SK-N-SH (cell line): ENCODE data around the gene SPDYE1. TPM values are rescaled to one million over a fixed set of nuclear protein-coding genes. Genes with fewer than 3 reads are reported as not detected.

Source experiments
- CTCF ChIA-PET: fragments of 300-600, 350-600 bp; formaldehyde crosslinking; extraction: SDS; loops from one replicate; lab custom pipeline; 2021; lab: Yijun Ruan, JAX
- POLR2A ChIA-PET: fragments of 350-600 bp; sonication (Branson Sonifier 250); formaldehyde crosslinking; extraction: SDS; loops from one replicate; lab custom pipeline; 2020; ENCODE audit warnings: antibody characterized with exemption, inconsistent platforms; lab: Yijun Ruan, JAX
- DNase-seq: peaks from one replicate; pipeline ENCODE4 v3.0.0; 2012
- H2AFZ ChIP-seq: fragments of 200-600 bp; sonication (generic); 2 replicates; pipeline ENCODE4 v1.8.1; 2016; ENCODE audit warnings: antibody characterized with exemption, mild to moderate bottlenecking, low read depth
- H3F3A ChIP-seq: fragments of 200-600 bp; sonication (generic); replicated peaks from 2 replicates; pipeline ENCODE3; 2016; ENCODE audit warnings: antibody characterized with exemption, mild to moderate bottlenecking; ENCODE audit not compliant: insufficient read depth
- H3K27ac ChIP-seq, 2 experiments: fragments of 200-500 bp in 1 of 2; fragments of 200-600 bp in 1 of 2; sonication (Bioruptor generic) in 1 of 2; sonication (generic), shearing (Covaris generic) in 1 of 2; 2 replicates each; pipeline versions ENCODE4 v1.5.1 to v1.6.1; 2014 to 2016; ENCODE audit warnings: low read depth in 2 of 2, inconsistent platforms in 1 of 2, low read length in 1 of 2, mild to moderate bottlenecking in 1 of 2, mixed read lengths in 1 of 2
- H3K27me3 ChIP-seq: fragments of 200-600 bp; sonication (generic), shearing (Covaris generic); 2 replicates; pipeline ENCODE4 v1.6.1; 2016; ENCODE audit warnings: mixed run types; ENCODE audit not compliant: insufficient read depth
- H3K36me3 ChIP-seq, 2 experiments: fragments of 200-500 bp in 1 of 2; fragments of 200-600 bp in 1 of 2; sonication (Bioruptor generic) in 1 of 2; sonication (generic) in 1 of 2; replicated peaks in 1 of 2; 2 replicates each; pipeline versions ENCODE3 to v1.5.1; 2014 to 2016; ENCODE audit warnings: low read length in 1 of 2, mild to moderate bottlenecking in 1 of 2; ENCODE audit not compliant: insufficient read depth in 2 of 2, control insufficient read depth in 1 of 2
- H3K4me1 ChIP-seq, 2 experiments: fragments of 200-500 bp in 1 of 2; fragments of 200-600 bp in 1 of 2; sonication (Bioruptor generic) in 1 of 2; sonication (generic), shearing (Covaris generic) in 1 of 2; 2 replicates each; pipeline versions ENCODE4 v1.5.1 to v1.6.1; 2014 to 2016; ENCODE audit warnings: low read depth in 1 of 2, low read length in 1 of 2, mixed run types in 1 of 2; ENCODE audit not compliant: insufficient read depth in 2 of 2, control insufficient read depth in 1 of 2
- H3K4me2 ChIP-seq: fragments of 200-600 bp; sonication (generic), shearing (Covaris generic); 2 replicates; pipeline ENCODE4 v1.6.1; 2017; ENCODE audit warnings: mixed run types
- H3K4me3 ChIP-seq, 2 experiments: fragments of 200-500 bp in 1 of 2; fragments of 200-600 bp in 1 of 2; sonication (Bioruptor generic) in 1 of 2; sonication (generic), shearing (Covaris generic) in 1 of 2; 2 replicates each; pipeline versions ENCODE4 v1.5.1 to v1.8.1; 2014 to 2016; ENCODE audit warnings: low read depth in 2 of 2, inconsistent platforms in 1 of 2, low read length in 1 of 2, mild to moderate bottlenecking in 1 of 2, mixed read lengths in 1 of 2, moderate library complexity in 1 of 2
- H3K79me2 ChIP-seq: fragments of 200-600 bp; sonication (generic); 2 replicates; pipeline ENCODE4 v1.8.1; 2017; ENCODE audit warnings: mild to moderate bottlenecking; ENCODE audit not compliant: insufficient read depth
- H3K9ac ChIP-seq: fragments of 200-600 bp; sonication (generic); 2 replicates; pipeline ENCODE4 v1.6.1; 2017; ENCODE audit warnings: mixed run types
- H3K9me2 ChIP-seq: fragments of 200-600 bp; sonication (generic); 2 replicates; pipeline ENCODE4 v1.6.1; 2017; ENCODE audit warnings: mixed run types
- H3K9me3 ChIP-seq: fragments of 200-600 bp; sonication (generic); 2 replicates; pipeline ENCODE4 v1.6.1; 2017; ENCODE audit warnings: mixed run types, mild to moderate bottlenecking, moderate library complexity
- H4K20me1 ChIP-seq: fragments of 200-600 bp; sonication (generic); 2 replicates; pipeline ENCODE4 v1.6.1; 2017; ENCODE audit warnings: mild to moderate bottlenecking, mixed run types; ENCODE audit not compliant: insufficient read depth
- CHD2 ChIP-seq: fragments of 150-350 bp; IDR thresholded peaks from 2 replicates; pipeline ENCODE4 v1.6.1; 2018; ENCODE audit warnings: low read length; ENCODE audit not compliant: partially characterized antibody
- ELF1 ChIP-seq: IDR thresholded peaks from 2 replicates; pipeline ENCODE4 v1.4.0; 2012
- EZH2phosphoT487 ChIP-seq: fragments of 200-600 bp; sonication (generic); IDR thresholded peaks from 2 replicates; pipeline ENCODE4 v1.6.1; 2017; ENCODE audit warnings: low read depth, mixed run types, mild to moderate bottlenecking, antibody characterized with exemption, moderate library complexity, borderline replicate concordance
- FOXJ3 ChIP-seq: sonication (generic); formaldehyde crosslinking; IDR thresholded peaks from 2 replicates; pipeline ENCODE4 v1.5.1; 2020; ENCODE audit warnings: mild to moderate bottlenecking, missing genetic modification reagents
- FOXM1 ChIP-seq: IDR thresholded peaks from 2 replicates; pipeline ENCODE4 v1.4.0; 2012; ENCODE audit warnings: low read depth, mild to moderate bottlenecking
- GABPA ChIP-seq: IDR thresholded peaks from 2 replicates; pipeline ENCODE4 v1.4.0; 2012; ENCODE audit warnings: low read depth, mild to moderate bottlenecking
- GATA2 ChIP-seq: sonication (generic); formaldehyde crosslinking; IDR thresholded peaks from 2 replicates; pipeline ENCODE4 v1.5.0; 2020; ENCODE audit warnings: mild to moderate bottlenecking, missing genetic modification reagents
- MEF2A ChIP-seq: IDR thresholded peaks from 2 replicates; pipeline ENCODE4 v1.4.0; 2012; ENCODE audit warnings: low read depth, borderline replicate concordance
- NFIC ChIP-seq: IDR thresholded peaks from 2 replicates; pipeline ENCODE4 v1.4.0; 2012; ENCODE audit warnings: borderline replicate concordance
- POLR2AphosphoS5 ChIP-seq: IDR thresholded peaks from 2 replicates; pipeline ENCODE4 v1.6.1; 2012; ENCODE audit warnings: low read depth, low read length
- TAF1 ChIP-seq: IDR thresholded peaks from 2 replicates; pipeline ENCODE4 v1.6.1; 2012; ENCODE audit warnings: low read depth, mild to moderate bottlenecking, low read length, moderate library complexity, borderline replicate concordance
- TCF12 ChIP-seq: IDR thresholded peaks from 2 replicates; pipeline ENCODE4 v1.4.0; 2012
- WGBS: methylation state at CpG from one replicate; pipeline ENCODE4 v1.1.6; 2017; ENCODE audit warnings: low lambda C conversion rate; 5-methylcytosine and 5-hydroxymethylcytosine counted together
- polyA plus RNA-seq, 3 experiments: library from polyadenylated mRNA; depleted of rRNA; stranded (reverse); fragments of >200 nt; gene quantifications; 2 replicates each; pipeline ENCODE4 v1.2.3, GENCODE V29; 2012
- TF ChIP-seq, protein P1 (sequence below): IDR thresholded peaks from 2 replicates; pipeline ENCODE4 v1.4.0; 2012; ENCODE audit warnings: low read depth, borderline replicate concordance
- TF ChIP-seq, protein P2 (sequence below): IDR thresholded peaks from 2 replicates; pipeline ENCODE4 v1.4.0; 2012; ENCODE audit warnings: low read depth, borderline replicate concordance
- TF ChIP-seq, protein P3 (sequence below): fragments of 200-600 bp; sonication (generic); IDR thresholded peaks from 2 replicates; pipeline ENCODE4 v1.6.1; 2017; ENCODE audit warnings: antibody characterized with exemption, mild to moderate bottlenecking, moderate library complexity

Gene SPDYE1
- polyA plus RNA-seq, 1 of the 3 experiments (the other 2 are of a cell fraction), result not detected

DNA sequence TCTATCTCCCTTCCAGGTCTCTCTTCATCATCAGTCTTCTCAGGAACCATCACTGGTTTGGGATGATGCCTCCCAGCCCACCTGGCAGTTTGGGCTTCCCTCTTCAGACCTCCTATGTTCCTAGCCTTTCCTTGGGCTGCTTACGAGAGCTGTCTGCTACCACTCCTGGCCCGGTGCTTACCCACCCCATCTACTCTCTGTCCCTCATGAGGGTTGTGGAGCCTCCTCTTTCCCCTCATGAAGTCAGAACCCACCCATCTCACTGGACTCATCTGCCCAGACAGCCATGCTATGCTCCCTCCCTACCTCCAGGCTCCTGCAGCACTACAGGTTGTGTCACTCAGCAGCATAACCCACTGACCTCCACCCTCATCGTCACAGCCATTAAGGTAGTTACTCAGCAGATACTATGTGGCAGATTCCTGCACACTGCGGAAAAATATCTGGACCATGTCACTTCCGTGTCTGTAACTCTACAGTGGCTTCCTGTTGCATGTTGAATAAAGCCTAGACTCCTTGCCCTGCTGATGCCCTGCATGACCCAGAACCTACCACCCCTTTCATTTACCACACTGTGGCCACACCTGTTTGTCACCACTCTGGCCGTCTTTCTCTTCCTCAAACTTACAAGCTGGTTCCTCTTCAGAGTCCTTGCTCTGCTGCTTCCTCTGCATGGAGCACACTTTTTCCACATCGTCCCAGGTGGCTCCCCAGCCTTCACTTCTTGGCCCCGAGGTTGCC lies 48.8 kb downstream of the SPDYE1 start:
- TF ChIP-seq NFIC (no peak), MEF2A (no peak), FOXM1 (no peak), FOXJ3 (CRISPR knock-in tag) (no peak), GATA2 (no peak), EZH2phosphoT487 (no peak), TCF12 (no peak), TAF1 (no peak), ELF1 (no peak), CHD2 (no peak), GABPA (no peak)
- TF ChIP-seq, protein P1, sequence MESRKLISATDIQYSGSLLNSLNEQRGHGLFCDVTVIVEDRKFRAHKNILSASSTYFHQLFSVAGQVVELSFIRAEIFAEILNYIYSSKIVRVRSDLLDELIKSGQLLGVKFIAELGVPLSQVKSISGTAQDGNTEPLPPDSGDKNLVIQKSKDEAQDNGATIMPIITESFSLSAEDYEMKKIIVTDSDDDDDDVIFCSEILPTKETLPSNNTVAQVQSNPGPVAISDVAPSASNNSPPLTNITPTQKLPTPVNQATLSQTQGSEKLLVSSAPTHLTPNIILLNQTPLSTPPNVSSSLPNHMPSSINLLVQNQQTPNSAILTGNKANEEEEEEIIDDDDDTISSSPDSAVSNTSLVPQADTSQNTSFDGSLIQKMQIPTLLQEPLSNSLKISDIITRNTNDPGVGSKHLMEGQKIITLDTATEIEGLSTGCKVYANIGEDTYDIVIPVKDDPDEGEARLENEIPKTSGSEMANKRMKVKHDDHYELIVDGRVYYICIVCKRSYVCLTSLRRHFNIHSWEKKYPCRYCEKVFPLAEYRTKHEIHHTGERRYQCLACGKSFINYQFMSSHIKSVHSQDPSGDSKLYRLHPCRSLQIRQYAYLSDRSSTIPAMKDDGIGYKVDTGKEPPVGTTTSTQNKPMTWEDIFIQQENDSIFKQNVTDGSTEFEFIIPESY, result no peak
- TF ChIP-seq, protein P2, sequence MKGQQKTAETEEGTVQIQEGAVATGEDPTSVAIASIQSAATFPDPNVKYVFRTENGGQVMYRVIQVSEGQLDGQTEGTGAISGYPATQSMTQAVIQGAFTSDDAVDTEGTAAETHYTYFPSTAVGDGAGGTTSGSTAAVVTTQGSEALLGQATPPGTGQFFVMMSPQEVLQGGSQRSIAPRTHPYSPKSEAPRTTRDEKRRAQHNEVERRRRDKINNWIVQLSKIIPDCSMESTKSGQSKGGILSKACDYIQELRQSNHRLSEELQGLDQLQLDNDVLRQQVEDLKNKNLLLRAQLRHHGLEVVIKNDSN, result no peak
- H3K4me1 ChIP-seq, result peaks cover 9 to 26% of the 10 kb centered on the region in 2 experiments
- H3K9me2 ChIP-seq, result no peaks in the 10 kb centered on the region
- H3K79me2 ChIP-seq, result peaks cover 69% of the 10 kb centered on the region
- no peaks in the 10 kb centered on the region for H3K9me3 ChIP-seq
- H3K9ac ChIP-seq, result peak overlapping the region; percentile 80; the same call in 1 of the 2 replicates
- peaks cover 55% of the 10 kb centered on the region for H4K20me1 ChIP-seq
- CTCF ChIA-PET, result interaction anchor here (0.8 to 0.9 kb wide), 2 partner anchors 10 to 149 kb away, joined by 3 to 4 read pairs; no protein-coding TSS in a partner anchor
- H3K4me3 ChIP-seq, result no peak overlapping the region
- DNase-seq, result no peak
- no peaks in the 10 kb centered on the region for H3K27me3 ChIP-seq
- peaks cover 8% of the 10 kb centered on the region for H3F3A ChIP-seq
- no peak overlapping the region for H3K27ac ChIP-seq
- POLR2A ChIA-PET, result interaction anchor here (1.0 kb wide), 1 partner anchor 16 kb away, joined by 3 read pairs; no protein-coding TSS in a partner anchor
- peaks cover 30 to 37% of the 10 kb centered on the region in 2 experiments for H3K36me3 ChIP-seq
- WGBS, result 87% methylated on average over 8 of the region's 8 CpGs
- peak overlapping the region; percentile 90 for H3K4me2 ChIP-seq
- H2AFZ ChIP-seq, result no peak overlapping the region

DNA sequence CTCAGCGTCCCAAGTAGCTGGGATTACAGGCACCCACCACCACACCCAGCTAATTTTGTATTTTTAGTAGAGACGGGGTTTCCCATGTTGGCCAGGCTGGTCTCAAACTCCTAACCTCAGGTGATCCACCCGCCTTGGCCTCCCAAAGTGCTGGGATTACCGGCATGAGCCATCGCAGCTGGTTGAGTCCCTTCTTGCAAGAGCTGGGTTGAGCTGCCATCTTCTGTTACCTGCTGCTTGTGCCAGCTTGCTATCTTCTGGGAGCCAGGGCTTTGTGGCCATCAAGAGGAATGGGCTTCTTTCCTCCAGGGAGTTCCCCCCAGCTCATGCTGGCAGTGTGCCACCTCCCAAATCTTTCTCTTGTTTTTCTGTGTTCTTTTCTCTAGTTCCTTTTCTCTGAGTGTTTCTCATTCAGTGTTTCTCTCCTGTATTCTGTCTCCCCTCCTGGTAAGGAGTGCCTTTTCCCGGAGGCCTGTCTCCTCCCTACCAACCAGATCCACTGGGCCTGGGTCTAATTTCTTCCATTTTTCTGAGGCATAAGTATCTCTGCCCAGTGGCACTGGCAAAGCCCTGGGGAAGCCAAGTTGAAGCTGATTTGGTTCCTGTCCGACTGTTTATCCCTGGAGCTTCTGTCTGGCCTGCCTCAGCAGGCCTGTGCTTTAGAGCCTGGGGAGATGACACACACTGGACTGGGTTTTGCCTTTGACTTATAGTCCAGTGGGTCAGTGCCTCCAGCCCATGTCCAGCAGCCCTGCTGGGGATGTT lies 50.5 kb downstream of the SPDYE1 start:
- H3K79me2 ChIP-seq, result peaks cover 85% of the 10 kb centered on the region
- peaks cover 45 to 53% of the 10 kb centered on the region in 2 experiments for H3K36me3 ChIP-seq
- POLR2A ChIA-PET, result no interaction called here
- H3K4me2 ChIP-seq, result no peak overlapping the region
- no peaks in the 10 kb centered on the region for H3K27me3 ChIP-seq
- H2AFZ ChIP-seq, result no peak overlapping the region
- H4K20me1 ChIP-seq, result peaks cover 60% of the 10 kb centered on the region
- peaks cover 9 to 26% of the 10 kb centered on the region in 2 experiments for H3K4me1 ChIP-seq
- H3K9ac ChIP-seq, result no peak overlapping the region
- H3K9me2 ChIP-seq, result no peaks in the 10 kb centered on the region
- no peaks in the 10 kb centered on the region for H3F3A ChIP-seq
- H3K4me3 ChIP-seq, result no peak overlapping the region
- H3K9me3 ChIP-seq, result no peaks in the 10 kb centered on the region
- no peak for DNase-seq
- CTCF ChIA-PET, result interaction anchor here (0.7 to 0.9 kb wide), 2 partner anchors 10 to 148 kb away, joined by 3 read pairs; no protein-coding TSS in a partner anchor
- no peak overlapping the region for H3K27ac ChIP-seq
- WGBS, result 93% methylated on average over 7 of the region's 7 CpGs
- TF ChIP-seq, protein P3, sequence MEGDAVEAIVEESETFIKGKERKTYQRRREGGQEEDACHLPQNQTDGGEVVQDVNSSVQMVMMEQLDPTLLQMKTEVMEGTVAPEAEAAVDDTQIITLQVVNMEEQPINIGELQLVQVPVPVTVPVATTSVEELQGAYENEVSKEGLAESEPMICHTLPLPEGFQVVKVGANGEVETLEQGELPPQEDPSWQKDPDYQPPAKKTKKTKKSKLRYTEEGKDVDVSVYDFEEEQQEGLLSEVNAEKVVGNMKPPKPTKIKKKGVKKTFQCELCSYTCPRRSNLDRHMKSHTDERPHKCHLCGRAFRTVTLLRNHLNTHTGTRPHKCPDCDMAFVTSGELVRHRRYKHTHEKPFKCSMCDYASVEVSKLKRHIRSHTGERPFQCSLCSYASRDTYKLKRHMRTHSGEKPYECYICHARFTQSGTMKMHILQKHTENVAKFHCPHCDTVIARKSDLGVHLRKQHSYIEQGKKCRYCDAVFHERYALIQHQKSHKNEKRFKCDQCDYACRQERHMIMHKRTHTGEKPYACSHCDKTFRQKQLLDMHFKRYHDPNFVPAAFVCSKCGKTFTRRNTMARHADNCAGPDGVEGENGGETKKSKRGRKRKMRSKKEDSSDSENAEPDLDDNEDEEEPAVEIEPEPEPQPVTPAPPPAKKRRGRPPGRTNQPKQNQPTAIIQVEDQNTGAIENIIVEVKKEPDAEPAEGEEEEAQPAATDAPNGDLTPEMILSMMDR, result no peak
- TF ChIP-seq TAF1 (no peak), POLR2AphosphoS5 (no peak), MEF2A (no peak), NFIC (no peak)
- TF ChIP-seq, all 33 proteins: peak for 0
